ES-I3 (cell line): ENCODE results near the gene RFTN1.

Experiments used
- H3K36me3 ChIP-seq: 2 replicates; pipeline ENCODE4 v1.6.1; 2013; ENCODE audit warnings: mild to moderate bottlenecking, low read length, control low read depth, moderate library complexity; ENCODE audit not compliant: insufficient read depth
- H3K4me1 ChIP-seq: 2 replicates; pipeline ENCODE4 v1.6.1; 2013; ENCODE audit warnings: mild to moderate bottlenecking, control low read depth, low read length; ENCODE audit not compliant: insufficient read depth
- H3K9ac ChIP-seq: 2 replicates; pipeline ENCODE4 v1.6.1; 2013; ENCODE audit warnings: low read depth, mild to moderate bottlenecking, low read length, moderate library complexity
- H3K9me3 ChIP-seq: 2 replicates; pipeline ENCODE4 v1.6.1; 2013; ENCODE audit warnings: mild to moderate bottlenecking, low read length, moderate library complexity; ENCODE audit not compliant: control insufficient read depth, insufficient read depth

Gene RFTN1

GRCh38 chr3:16307832-16308531 lies 205.5 kb downstream of the RFTN1 start:
- Histone ChIP-seq H3K4me1 (peaks cover 5% of the 10 kb centered on the region; the same call in 1 of the 2 replicates), H3K36me3 (no peaks in the 10 kb centered on the region), H3K9ac (no peak overlapping the region), H3K9me3 (no peaks in the 10 kb centered on the region)

GRCh38 chr3:16305111-16305541 lies 208.4 kb downstream of the RFTN1 start:
- Histone ChIP-seq H3K36me3 (no peaks in the 10 kb centered on the region), H3K9ac (no peak overlapping the region), H3K9me3 (no peaks in the 10 kb centered on the region), H3K4me1 (peaks cover 20% of the 10 kb centered on the region; the same call in 1 of the 2 replicates)

- H3K9ac ChIP-seq = no peak overlapping the region
- H3K36me3 ChIP-seq = no peaks in the 10 kb centered on the region
- H3K4me1 ChIP-seq = peaks cover 16% of the 10 kb centered on the region; the same call in 1 of the 2 replicates
- no peaks in the 10 kb centered on the region for H3K9me3 ChIP-seq
These were observed 209.2 kb downstream of the RFTN1 start for GRCh38 chr3:16304061-16305010.

GRCh38 chr3:16303037-16303575 lies 210.4 kb downstream of the RFTN1 start:
- no peak overlapping the region for H3K9ac ChIP-seq
- peaks cover 16% of the 10 kb centered on the region; the same call in 1 of the 2 replicates for H3K4me1 ChIP-seq
- H3K36me3 ChIP-seq = no peaks in the 10 kb centered on the region
- no peaks in the 10 kb centered on the region for H3K9me3 ChIP-seq

GRCh38 chr3:16302082-16302631 lies 211.3 kb downstream of the RFTN1 start:
- no peak overlapping the region for H3K9ac ChIP-seq
- H3K36me3 ChIP-seq = no peaks in the 10 kb centered on the region
- H3K9me3 ChIP-seq = no peaks in the 10 kb centered on the region
- H3K4me1 ChIP-seq = peaks cover 16% of the 10 kb centered on the region; the same call in 1 of the 2 replicates

- Histone ChIP-seq H3K4me1 (peaks cover 16% of the 10 kb centered on the region; the same call in 1 of the 2 replicates), H3K9me3 (no peaks in the 10 kb centered on the region), H3K9ac (no peak overlapping the region), H3K36me3 (no peaks in the 10 kb centered on the region)
These were observed 212.0 kb downstream of the RFTN1 start for GRCh38 chr3:16301507-16301906.

GRCh38 chr3:16300881-16301359 lies 212.6 kb downstream of the RFTN1 start:
- Histone ChIP-seq H3K36me3 (no peaks in the 10 kb centered on the region), H3K4me1 (peaks cover 16% of the 10 kb centered on the region; the same call in 1 of the 2 replicates), H3K9me3 (no peaks in the 10 kb centered on the region), H3K9ac (no peak overlapping the region)

GRCh38 chr3:16300307-16300706 lies 213.2 kb downstream of the RFTN1 start:
- peaks cover 1% of the 10 kb centered on the region; the same call in 1 of the 2 replicates for H3K36me3 ChIP-seq
- H3K4me1 ChIP-seq = peaks cover 16% of the 10 kb centered on the region; the same call in 1 of the 2 replicates
- H3K9ac ChIP-seq = no peak overlapping the region
- H3K9me3 ChIP-seq = no peaks in the 10 kb centered on the region

GRCh38 chr3:16299746-16300145 lies 213.8 kb downstream of the RFTN1 start:
- H3K9ac ChIP-seq = no peak overlapping the region
- H3K4me1 ChIP-seq = peaks cover 16% of the 10 kb centered on the region; the same call in 1 of the 2 replicates
- peaks cover 5% of the 10 kb centered on the region; the same call in 1 of the 2 replicates for H3K36me3 ChIP-seq
- H3K9me3 ChIP-seq = no peaks in the 10 kb centered on the region

GRCh38 chr3:16298891-16299290 lies 214.6 kb downstream of the RFTN1 start:
- H3K36me3 ChIP-seq = peaks cover 5% of the 10 kb centered on the region; the same call in 1 of the 2 replicates
- peaks cover 16% of the 10 kb centered on the region; the same call in 1 of the 2 replicates for H3K4me1 ChIP-seq
- no peak overlapping the region for H3K9ac ChIP-seq
- H3K9me3 ChIP-seq = no peaks in the 10 kb centered on the region

GRCh38 chr3:16297997-16298885 lies 215.3 kb downstream of the RFTN1 start:
- H3K9ac ChIP-seq = no peak overlapping the region
- H3K36me3 ChIP-seq = peaks cover 5% of the 10 kb centered on the region; the same call in 1 of the 2 replicates
- H3K4me1 ChIP-seq = peaks cover 16% of the 10 kb centered on the region; the same call in 1 of the 2 replicates
- H3K9me3 ChIP-seq = no peaks in the 10 kb centered on the region

- Histone ChIP-seq H3K9ac (no peak overlapping the region), H3K4me1 (no peaks in the 10 kb centered on the region; the same call in 1 of the 2 replicates), H3K36me3 (peaks cover 7% of the 10 kb centered on the region), H3K9me3 (no peaks in the 10 kb centered on the region)
These were observed 218.1 kb downstream of the RFTN1 start for GRCh38 chr3:16295298-16295890.

GRCh38 chr3:16294844-16295243 lies 218.7 kb downstream of the RFTN1 start:
- Histone ChIP-seq H3K9me3 (no peaks in the 10 kb centered on the region), H3K4me1 (no peaks in the 10 kb centered on the region), H3K9ac (no peak overlapping the region), H3K36me3 (peaks cover 7% of the 10 kb centered on the region)
